Measurements from ENCODE around the gene TMEM171. TPM values are rescaled to one million over a fixed set of nuclear protein-coding genes. Genes with fewer than 3 reads are reported as not detected.

TMEM171 gene
- total RNA-seq, 2 donors from 2014 or later = 0.57 to 0.73 TPM

GRCh38 chr5:73153513-73153912, 33.1 kb downstream of the TMEM171 start:
- DNase-seq = no peak
- Histone ChIP-seq H3K9me3 (ENCODE audit: control insufficient read depth, low read length) (no peaks in the 10 kb centered on the region), H3K36me3 (ENCODE audit: control insufficient read depth, insufficient read depth, low read length) (no peaks in the 10 kb centered on the region), H3K4me3 (ENCODE audit: low read length) (no peak overlapping the region), H3K27me3 (ENCODE audit: control insufficient read depth, insufficient read depth, low read length, poor library complexity, severe bottlenecking) (no peaks in the 10 kb centered on the region), H3K9ac (ENCODE audit: extremely low read depth, low read length, poor library complexity, severe bottlenecking) (no peak overlapping the region), H3K4me1 (ENCODE audit: control insufficient read depth, insufficient read depth, low read length) (no peaks in the 10 kb centered on the region), H3K27ac (ENCODE audit: low read depth, low read length) (no peak overlapping the region)
- 79% methylated on average over 6 to 7 of the region's 7 CpGs for WGBS, 2 experiments (ENCODE audit: insufficient coverage in 1 of 2, insufficient read length in 1 of 2)
- no peaks in the 10 kb centered on the region for H3K9me3 Mint-ChIP-seq
- no peaks in the 10 kb centered on the region for H3K27me3 Mint-ChIP-seq (ENCODE audit: insufficient read depth)
- TF ChIP-seq CTCF (conservative IDR thresholded peaks at IDR 0.05) = no peak
- no peaks in the 10 kb centered on the region for H3K36me3 Mint-ChIP-seq (ENCODE audit: low read depth)
- no peak overlapping the region for H3K4me3 Mint-ChIP-seq
- H3K4me1 Mint-ChIP-seq = peaks cover 5% of the 10 kb centered on the region
- no peak overlapping the region for H3K27ac Mint-ChIP-seq

DNA sequence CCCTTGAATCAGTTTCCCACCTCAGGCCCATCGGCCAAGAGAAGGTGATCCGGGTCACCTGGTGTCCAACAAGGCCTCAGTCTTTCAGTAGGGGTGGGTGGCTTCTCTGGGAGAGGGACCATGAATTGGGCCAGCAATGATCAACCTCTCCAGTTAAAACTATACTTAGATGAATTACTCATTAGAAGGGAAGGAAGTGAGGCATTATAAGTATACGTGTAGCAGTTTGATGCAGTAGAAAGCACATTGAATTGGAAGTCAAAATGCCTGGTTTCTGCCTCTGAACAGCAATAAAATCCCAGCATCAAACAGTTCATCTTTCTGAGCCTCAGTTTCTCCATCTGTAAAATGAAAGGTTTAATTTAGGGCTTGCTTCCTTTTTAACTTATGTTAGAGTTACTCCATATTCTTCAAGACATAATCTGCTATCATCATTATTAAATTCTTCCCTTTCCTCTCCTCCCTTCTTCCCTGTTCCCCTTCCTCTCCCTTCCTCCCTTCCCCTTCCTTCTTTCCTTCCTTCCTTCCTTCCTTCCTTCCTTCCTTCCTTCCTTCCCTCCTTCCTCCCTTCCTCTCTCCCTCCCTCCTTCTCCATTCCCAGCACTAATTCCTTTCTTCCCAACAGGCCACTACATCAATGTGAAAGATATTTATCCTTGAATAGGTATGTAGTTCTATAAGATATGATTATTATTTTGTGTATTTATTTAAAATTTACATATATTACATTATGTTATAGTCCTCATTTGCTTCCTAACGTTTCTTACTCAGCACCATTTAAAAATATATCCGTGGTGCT, 34.0 kb downstream of the TMEM171 start:
- Mint-ChIP-seq H3K4me3 (no peak overlapping the region), H3K9me3 (no peaks in the 10 kb centered on the region), H3K27me3 (ENCODE audit: insufficient read depth) (no peaks in the 10 kb centered on the region), H3K36me3 (ENCODE audit: low read depth) (no peaks in the 10 kb centered on the region), H3K27ac (no peak overlapping the region), H3K4me1 (peaks cover 5% of the 10 kb centered on the region)
- no peak for TF ChIP-seq CTCF (conservative IDR thresholded peaks at IDR 0.05)
- Histone ChIP-seq H3K36me3 (ENCODE audit: control insufficient read depth, insufficient read depth, low read length) (no peaks in the 10 kb centered on the region), H3K9ac (ENCODE audit: extremely low read depth, low read length, poor library complexity, severe bottlenecking) (no peak overlapping the region), H3K4me1 (ENCODE audit: control insufficient read depth, insufficient read depth, low read length) (no peaks in the 10 kb centered on the region), H3K27me3 (ENCODE audit: control insufficient read depth, insufficient read depth, low read length, poor library complexity, severe bottlenecking) (no peaks in the 10 kb centered on the region), H3K9me3 (ENCODE audit: control insufficient read depth, low read length) (no peaks in the 10 kb centered on the region), H3K27ac (ENCODE audit: low read depth, low read length) (no peak overlapping the region), H3K4me3 (ENCODE audit: low read length) (no peak overlapping the region)
- whole genome bisulfite sequencing, 2 experiments (ENCODE audit: insufficient coverage in 1 of 2, insufficient read length in 1 of 2) = 74 to 100% methylated on average over 2 to 5 of the region's 5 CpGs
- DNase-seq = no peak

DNA sequence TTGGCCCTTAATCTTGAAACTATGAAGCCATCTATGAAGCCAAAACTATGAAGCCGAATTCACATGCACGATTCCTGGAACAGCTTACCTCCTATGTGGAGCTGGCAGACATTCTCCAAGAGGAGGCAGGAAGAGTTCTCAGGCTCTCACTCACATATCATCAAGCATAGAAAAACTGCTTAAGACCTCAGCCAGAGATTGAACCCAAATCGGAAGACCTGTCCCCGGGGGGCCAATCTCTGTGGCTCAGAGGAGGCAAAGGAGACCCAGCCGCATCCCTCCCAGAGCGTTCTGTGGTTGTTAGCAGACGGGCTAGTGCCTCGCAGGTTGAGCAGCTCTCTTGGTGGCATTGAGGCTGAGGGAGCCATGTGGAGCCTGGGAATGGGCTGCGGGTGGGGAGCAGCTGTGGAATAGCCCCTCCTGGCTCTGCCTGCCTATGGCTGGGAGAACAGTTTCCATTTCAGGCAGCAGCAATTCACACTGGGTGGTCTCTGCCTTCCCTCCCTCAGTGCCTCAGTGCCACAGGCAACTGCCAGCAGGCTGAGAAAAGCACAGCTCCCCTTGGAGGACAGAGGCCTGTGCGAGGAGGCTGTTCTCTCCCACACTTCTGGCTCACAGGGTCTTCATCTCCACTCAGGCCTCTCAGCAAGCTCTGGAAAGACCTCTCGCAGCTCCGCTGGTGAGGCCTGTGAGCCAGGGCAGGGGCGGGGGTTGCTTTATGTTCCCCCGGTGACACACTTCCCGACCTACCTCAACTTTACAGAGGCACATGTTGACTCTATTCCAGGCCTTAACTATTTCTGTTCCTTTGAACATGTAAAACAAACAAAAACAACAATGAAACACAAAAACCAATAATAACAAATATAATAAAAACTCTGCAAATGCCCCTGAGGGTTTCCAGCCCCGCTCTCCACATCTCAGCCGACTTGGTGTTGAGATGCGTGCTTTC, 35.2 kb downstream of the TMEM171 start:
- Histone ChIP-seq H3K27me3 (ENCODE audit: control insufficient read depth, insufficient read depth, low read length, poor library complexity, severe bottlenecking) (no peaks in the 10 kb centered on the region), H3K9me3 (ENCODE audit: control insufficient read depth, low read length) (no peaks in the 10 kb centered on the region), H3K27ac (ENCODE audit: low read depth, low read length) (no peak overlapping the region), H3K9ac (ENCODE audit: extremely low read depth, low read length, poor library complexity, severe bottlenecking) (no peak overlapping the region), H3K4me1 (ENCODE audit: control insufficient read depth, insufficient read depth, low read length) (no peaks in the 10 kb centered on the region), H3K4me3 (ENCODE audit: low read length) (no peak overlapping the region), H3K36me3 (ENCODE audit: control insufficient read depth, insufficient read depth, low read length) (no peaks in the 10 kb centered on the region)
- Mint-ChIP-seq H3K27me3 (ENCODE audit: insufficient read depth) (no peaks in the 10 kb centered on the region), H3K36me3 (ENCODE audit: low read depth) (no peaks in the 10 kb centered on the region), H3K4me1 (peaks cover 5% of the 10 kb centered on the region), H3K27ac (no peak overlapping the region), H3K4me3 (no peak overlapping the region), H3K9me3 (no peaks in the 10 kb centered on the region)
- WGBS, 2 experiments (ENCODE audit: insufficient coverage in 1 of 2, insufficient read length in 1 of 2) = 84 to 86% methylated on average over 10 to 18 of the region's 18 CpGs
- DNase-seq = no peak
- no peak for TF ChIP-seq CTCF (conservative IDR thresholded peaks at IDR 0.05)

Data from endodermal cell (in vitro differentiated cells).